Measurements from ENCODE around the gene PFKL.

PFKL gene

GRCh38 chr21:44365251-44365966 is 65.6 kb downstream of the PFKL start:
- DNase-seq, result no peak

GRCh38 chr21:44365967-44366585 is 66.2 kb downstream of the PFKL start:
- DNase-seq, result no peak

GRCh38 chr21:44366586-44367211 is 66.8 kb downstream of the PFKL start:
- no peak for DNase-seq

DNA sequence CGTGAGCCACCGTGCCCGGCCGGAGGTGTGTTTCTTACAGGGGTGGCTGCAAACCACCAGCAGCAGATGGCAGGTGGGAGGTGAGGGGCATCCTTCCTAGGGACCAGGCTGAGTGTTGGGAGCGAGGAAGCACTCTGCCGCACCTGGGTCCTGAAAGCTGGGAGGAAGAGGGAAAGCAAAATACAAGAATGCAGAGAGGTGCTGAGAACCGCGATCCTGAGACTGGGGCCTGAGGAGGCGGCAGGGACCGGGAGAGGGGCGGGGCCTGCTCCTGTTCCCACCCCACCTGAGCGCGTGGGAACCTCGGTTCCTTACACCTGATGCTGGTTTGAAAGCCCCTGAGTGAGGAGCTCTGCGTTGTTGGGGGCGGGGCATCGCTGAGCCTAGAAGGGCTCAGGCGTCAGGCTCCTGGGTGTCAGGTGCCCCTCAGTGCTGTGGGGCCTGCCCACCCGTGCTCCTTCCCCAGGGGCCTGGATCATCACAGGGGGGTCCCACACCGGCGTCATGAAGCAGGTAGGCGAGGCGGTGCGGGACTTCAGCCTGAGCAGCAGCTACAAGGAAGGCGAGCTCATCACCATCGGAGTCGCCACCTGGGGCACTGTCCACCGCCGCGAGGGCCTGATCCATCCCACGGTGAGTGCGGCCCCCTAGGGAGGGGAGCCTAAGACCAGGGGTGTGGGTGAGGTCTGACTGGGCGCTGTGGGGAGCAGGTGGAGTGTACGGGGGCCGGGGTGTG is 69.0 kb downstream of the PFKL start:
- DNase-seq, result no peak

- DNase-seq, result no peak
Measured at GRCh38 chr21:44370027-44370735, 70.3 kb downstream of the PFKL start.

DNA sequence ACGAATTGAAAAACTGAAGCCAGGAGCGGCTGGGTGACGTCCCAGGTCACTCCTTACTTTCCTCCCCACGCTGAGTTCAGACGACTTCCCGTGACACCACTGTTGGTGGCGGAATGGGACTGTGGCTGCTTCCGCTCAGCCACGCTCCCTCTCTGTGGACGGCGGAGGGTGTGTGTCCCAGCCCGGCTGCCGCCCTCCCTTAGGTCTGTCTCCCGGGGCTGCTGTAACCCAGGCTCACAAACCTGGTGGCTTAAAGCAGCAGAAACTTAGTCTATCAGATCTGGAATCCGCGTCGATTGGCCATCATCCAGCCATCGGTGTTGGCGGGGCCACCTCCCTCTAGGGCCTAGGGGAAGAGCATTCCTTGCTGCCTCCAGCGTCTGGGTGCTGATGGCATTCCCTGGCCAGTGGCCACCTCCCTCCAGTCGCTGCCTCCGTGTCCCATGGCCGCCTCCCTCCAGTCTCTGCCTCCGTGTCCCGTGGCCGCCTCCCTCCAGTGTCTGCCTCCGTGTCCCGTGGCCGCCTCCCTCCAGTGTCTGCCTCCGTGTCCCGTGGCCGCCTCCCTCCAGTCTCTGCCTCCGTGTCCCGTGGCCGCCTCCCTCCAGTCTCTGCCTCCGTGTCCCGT is 71.0 kb downstream of the PFKL start:
- no peak for DNase-seq

DNA sequence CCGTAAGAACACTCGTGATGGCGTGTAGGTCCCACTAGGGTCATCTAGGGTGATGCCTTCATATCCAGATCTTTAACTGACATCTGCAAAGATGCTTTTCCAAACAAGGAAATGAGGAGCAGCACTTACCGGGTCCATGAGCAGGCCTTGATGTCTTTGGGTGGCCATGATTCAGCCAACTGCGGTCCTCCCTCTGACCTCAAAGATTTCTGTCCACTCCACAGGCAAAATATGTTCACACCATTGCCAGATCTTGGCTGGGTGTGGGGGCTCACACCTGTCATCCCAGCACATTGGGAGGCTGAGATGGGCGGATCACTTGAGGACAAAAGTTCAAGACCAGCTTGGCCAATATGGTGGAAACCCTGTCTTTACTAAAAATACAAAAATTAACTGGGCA is 71.7 kb downstream of the PFKL start:
- DNase-seq, result no peak

- DNase-seq, result no peak
Measured at GRCh38 chr21:44372616-44373015, 72.8 kb downstream of the PFKL start.

- no peak for DNase-seq
Measured at GRCh38 chr21:44374601-44375280, 74.9 kb downstream of the PFKL start.

DNA sequence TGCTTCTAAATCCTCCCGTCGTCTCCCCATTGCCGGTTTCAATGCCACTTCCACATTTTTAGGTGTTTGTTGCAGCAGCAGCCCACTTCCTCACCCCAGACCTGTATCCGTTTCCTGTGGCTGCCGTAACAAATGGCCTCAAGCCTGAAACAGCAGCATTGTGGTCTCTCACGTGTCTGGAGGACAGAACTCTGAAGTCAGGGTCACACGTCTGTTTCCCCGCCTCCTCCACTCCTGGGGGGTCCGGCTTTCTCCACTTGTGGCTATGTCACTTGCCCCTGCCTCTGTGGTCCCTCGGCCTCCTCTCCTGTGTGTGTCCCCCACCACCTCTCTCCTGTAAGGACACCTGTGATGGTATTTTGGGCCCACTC is 75.4 kb downstream of the PFKL start:
- no peak for DNase-seq

- no peak for DNase-seq
Measured at GRCh38 chr21:44375761-44376241, 75.9 kb downstream of the PFKL start.

GRCh38 chr21:44376606-44377005 is 76.8 kb downstream of the PFKL start:
- no peak for DNase-seq
